Measurements from ENCODE around the gene ATG16L1.

Gene ATG16L1

DNA sequence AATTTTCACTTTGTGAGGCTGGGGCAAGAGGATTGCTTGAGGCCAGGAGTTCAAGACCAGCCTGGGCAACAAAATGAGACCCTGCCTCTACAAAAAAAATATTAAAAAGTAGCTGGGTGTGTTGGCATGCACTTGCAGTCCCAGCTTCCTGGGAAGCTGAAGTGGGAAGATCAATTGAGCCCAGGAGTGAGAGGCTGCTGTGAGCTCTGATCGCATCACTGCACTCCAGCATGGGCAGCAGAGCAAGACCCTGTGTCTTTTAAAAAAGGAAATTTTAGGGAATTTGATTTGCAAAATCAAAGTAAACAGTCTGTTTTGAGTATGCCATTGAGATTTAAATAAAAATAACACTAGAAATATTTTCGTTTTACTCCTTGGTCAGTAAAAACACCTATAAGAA lies 27.4 kb downstream of the ATG16L1 start:
- no peak for DNase-seq (ENCODE audit: low spot score)
- TF ChIP-seq, protein P1, sequence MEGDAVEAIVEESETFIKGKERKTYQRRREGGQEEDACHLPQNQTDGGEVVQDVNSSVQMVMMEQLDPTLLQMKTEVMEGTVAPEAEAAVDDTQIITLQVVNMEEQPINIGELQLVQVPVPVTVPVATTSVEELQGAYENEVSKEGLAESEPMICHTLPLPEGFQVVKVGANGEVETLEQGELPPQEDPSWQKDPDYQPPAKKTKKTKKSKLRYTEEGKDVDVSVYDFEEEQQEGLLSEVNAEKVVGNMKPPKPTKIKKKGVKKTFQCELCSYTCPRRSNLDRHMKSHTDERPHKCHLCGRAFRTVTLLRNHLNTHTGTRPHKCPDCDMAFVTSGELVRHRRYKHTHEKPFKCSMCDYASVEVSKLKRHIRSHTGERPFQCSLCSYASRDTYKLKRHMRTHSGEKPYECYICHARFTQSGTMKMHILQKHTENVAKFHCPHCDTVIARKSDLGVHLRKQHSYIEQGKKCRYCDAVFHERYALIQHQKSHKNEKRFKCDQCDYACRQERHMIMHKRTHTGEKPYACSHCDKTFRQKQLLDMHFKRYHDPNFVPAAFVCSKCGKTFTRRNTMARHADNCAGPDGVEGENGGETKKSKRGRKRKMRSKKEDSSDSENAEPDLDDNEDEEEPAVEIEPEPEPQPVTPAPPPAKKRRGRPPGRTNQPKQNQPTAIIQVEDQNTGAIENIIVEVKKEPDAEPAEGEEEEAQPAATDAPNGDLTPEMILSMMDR (IDR thresholded peaks at IDR 0.05; ENCODE audit: extremely low read depth, insufficient read depth, missing control alignments), result no peak
- in situ Hi-C loops (cut with MboI; ENCODE audit: low pct_unique_long_range_greater_than_20kb, low sequenced_read_pairs, unreplicated experiment), result no loop called here

DNA sequence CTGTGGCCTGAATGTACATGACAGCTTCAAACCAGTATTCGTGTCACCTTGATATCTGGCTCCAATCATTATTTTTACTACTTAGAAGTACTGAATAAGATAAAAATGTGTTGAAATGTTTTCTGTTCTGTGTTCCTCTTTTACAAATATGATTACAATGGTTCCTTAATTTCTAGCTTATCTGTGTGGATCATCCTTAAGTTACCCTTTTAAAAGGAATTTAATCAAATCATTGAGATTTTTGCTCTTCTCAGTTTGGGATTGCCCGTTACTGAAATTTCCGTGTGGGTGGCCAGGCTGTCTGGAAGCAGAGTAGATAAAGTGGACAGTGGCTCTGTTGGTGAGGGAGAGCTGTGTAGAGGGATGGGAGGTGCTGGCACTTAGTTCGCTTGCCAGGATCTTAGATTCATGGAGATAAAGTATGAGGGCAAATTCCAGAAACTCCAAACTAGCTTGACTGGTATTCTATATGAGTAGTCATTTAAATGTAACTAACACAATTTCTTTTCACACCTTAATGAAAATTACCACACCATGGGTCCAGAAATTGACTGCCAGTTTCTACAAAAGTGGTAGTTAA lies 28.7 kb downstream of the ATG16L1 start:
- in situ Hi-C loops (cut with MboI; ENCODE audit: low pct_unique_long_range_greater_than_20kb, low sequenced_read_pairs, unreplicated experiment), result no loop called here
- no peak for DNase-seq (ENCODE audit: low spot score)
- TF ChIP-seq, protein P1 (IDR thresholded peaks at IDR 0.05; ENCODE audit: extremely low read depth, insufficient read depth, missing control alignments), result no peak

DNA sequence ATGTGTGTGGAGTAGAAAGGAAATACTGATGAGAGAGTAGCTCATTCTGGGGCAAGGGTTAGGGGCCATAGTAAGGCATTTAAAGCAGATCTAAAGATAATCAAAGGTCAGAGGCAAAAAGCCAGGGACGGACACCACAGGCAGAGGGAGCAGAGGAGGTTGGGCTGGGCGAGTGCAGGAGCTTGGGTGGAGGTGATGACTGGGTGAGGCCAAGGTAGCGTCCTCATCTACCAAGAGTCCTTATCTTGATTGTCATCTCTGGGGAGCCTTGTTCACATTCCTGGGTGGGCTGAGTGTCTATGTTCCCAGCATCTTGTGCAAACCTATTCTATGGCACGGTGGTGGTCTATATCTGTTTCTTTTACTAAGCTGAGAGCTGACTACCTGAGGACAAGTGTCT lies 30.1 kb downstream of the ATG16L1 start:
- TF ChIP-seq, protein P1 (IDR thresholded peaks at IDR 0.05; ENCODE audit: extremely low read depth, insufficient read depth, missing control alignments), result no peak
- in situ Hi-C loops (cut with MboI; ENCODE audit: low pct_unique_long_range_greater_than_20kb, low sequenced_read_pairs, unreplicated experiment), result no loop called here
- no peak for DNase-seq (ENCODE audit: low spot score)

DNA sequence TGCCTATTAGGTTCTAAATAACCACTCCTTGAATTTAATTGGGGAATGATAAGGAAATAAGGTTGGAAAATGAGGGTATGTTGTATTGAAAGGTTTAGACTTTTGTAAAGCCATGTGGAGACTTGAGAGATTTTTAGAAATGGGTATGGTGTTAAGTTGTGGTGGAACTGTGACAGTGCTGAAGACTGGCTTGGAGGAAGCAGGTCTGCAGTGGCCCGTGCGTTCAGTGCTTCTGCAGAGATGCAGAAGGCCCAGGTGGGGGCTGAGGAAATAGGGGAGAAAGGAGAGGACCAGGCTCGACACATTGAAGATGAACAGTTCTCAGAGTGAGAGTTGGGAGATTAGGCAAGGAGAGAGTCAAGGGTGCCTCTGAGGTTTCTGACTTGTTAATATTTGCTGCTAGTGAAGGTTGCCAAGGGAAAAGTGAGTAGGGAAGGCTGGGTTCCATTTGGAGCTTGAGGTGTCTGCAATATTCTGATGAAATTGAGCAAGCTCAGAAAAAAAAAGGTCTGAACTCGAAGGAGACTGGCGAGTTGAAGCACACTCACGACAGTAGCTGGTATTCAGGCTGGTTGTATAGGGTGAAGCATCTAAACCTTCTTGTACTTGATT lies 30.6 kb downstream of the ATG16L1 start:
- no peak for DNase-seq (ENCODE audit: low spot score)
- in situ Hi-C loops (cut with MboI; ENCODE audit: low pct_unique_long_range_greater_than_20kb, low sequenced_read_pairs, unreplicated experiment), result no loop called here
- TF ChIP-seq, protein P1 (IDR thresholded peaks at IDR 0.05; ENCODE audit: extremely low read depth, insufficient read depth, missing control alignments), result no peak

DNA sequence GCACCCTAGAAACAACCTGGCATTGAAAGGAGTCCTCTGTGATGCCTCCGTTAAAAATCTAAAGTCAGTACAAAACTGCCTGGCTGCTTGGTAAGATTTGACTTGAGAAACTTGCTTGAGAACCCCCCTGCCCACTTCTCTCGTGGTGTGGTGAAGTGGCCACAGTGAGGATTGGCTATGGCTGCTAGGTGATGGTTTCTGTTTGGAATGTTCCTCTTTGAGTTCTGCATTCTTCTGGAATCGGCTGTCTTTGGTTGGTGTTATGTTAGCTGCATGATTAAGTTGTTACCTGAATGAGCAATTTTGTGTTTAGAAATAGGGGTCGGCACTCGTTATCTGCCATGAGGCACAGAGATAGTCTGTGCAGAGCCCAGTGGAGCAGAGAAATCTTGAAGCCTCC lies 34.4 kb downstream of the ATG16L1 start:
- no peak for DNase-seq (ENCODE audit: low spot score)
- in situ Hi-C loops (cut with MboI; ENCODE audit: low pct_unique_long_range_greater_than_20kb, low sequenced_read_pairs, unreplicated experiment), result no loop called here
- TF ChIP-seq, protein P1 (IDR thresholded peaks at IDR 0.05; ENCODE audit: extremely low read depth, insufficient read depth, missing control alignments), result no peak

DNA sequence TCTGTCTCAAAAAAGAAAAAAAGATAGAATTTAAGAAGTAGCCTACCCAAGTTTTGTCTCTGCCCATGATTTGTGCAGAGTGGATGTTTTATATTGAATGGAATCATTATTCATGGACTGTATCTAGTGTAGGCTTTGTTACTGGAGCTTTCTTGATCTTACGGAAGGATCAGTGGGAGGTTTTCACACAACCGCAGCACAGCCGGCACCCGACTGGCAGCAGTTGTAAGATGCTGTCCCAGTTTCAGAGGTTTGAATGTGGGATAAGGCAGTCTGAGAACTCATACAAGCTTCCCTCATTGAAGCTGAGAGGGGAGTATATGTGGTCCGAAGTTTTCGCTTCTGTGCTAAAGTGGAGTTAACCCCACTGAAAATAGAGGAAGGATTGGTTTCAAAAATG lies 36.4 kb downstream of the ATG16L1 start:
- no peak for DNase-seq (ENCODE audit: low spot score)
- TF ChIP-seq, protein P1 (IDR thresholded peaks at IDR 0.05; ENCODE audit: extremely low read depth, insufficient read depth, missing control alignments), result no peak
- in situ Hi-C loops (cut with MboI; ENCODE audit: low pct_unique_long_range_greater_than_20kb, low sequenced_read_pairs, unreplicated experiment), result no loop called here

All from GM13977 (cell line).